PFSK-1 (cell line): Measurements from ENCODE around the gene UBQLN2.

Source experiments
- FOXP2 ChIP-seq: optimal IDR thresholded peaks from 2 replicates; pipeline ENCODE3; 2011; ENCODE audit warnings: borderline replicate concordance, control low read depth, inconsistent platforms; ENCODE audit not compliant: insufficient read depth; ENCODE audit errors: extremely low read length, extremely low read depth
- POLR2AphosphoS5 ChIP-seq: IDR thresholded peaks from 2 replicates; pipeline ENCODE4 v1.6.1; 2012; ENCODE audit warnings: low read depth, mild to moderate bottlenecking, control low read depth, low read length, moderate library complexity
- REST ChIP-seq, 2 experiments: IDR thresholded peaks; 2 replicates each; pipeline versions ENCODE4 v1.6.1 to v1.8.0; 2011 to 2012; ENCODE audit warnings: low read depth in 2 of 2, low read length in 2 of 2, control low read depth in 1 of 2, inconsistent platforms in 1 of 2, mild to moderate bottlenecking in 1 of 2, moderate library complexity in 1 of 2; ENCODE audit not compliant: insufficient read depth in 1 of 2
- SIN3A ChIP-seq: IDR thresholded peaks from 2 replicates; pipeline ENCODE4 v1.6.1; 2012; ENCODE audit warnings: mild to moderate bottlenecking, low read length, moderate library complexity, borderline replicate concordance; ENCODE audit not compliant: insufficient read depth
- TAF1 ChIP-seq: IDR thresholded peaks from 2 replicates; pipeline ENCODE4 v1.6.1; 2012; ENCODE audit warnings: low read length, control low read depth, borderline replicate concordance; ENCODE audit not compliant: insufficient read depth

DNA sequence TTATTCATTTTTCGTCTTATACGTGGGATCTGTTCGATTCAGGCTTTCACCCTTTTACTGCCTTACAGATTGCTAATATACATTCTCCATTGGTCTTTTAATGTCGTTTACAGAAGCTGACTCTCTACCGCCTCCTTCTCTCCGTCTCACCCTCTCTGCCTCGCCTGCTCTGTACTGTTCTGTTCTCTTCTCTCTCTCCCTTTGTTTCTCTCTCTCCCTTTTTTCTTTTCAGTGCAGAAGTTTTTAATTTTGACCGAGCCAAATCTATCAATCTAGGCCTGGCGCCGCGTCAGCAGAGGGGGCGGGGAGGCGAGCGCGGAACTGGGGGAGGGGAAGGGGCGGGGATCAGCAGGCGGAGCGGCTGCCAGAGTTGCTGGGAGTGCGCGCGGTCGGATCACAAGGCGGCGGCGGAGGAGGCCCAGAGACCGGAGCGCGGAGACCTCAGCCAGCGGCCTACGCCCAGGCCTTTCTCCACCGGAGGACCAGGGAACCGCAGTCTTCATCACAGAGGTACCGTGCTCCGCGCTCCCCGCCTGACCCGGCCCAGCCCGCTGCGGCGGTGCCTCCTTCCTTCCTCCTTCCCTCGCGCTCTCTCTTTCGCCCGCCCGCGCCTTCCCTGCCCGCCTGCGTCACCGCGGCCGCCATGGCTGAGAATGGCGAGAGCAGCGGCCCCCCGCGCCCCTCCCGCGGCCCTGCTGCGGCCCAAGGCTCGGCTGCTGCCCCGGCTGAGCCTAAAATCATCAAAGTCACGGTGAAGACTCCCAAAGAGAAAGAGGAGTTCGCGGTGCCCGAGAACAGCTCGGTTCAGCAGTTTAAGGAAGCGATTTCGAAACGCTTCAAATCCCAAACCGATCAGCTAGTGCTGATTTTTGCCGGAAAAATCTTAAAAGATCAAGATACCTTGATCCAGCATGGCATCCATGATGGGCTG is at the start of gene UBQLN2:
- TF ChIP-seq FOXP2 (peak; percentile 37), SIN3A (0 out of 2 replicates have a peak, but pooled peaks have one; percentile 25), REST (IDR thresholded peaks at IDR 0.05; ENCODE audit: insufficient read depth in 1 of 2, low read depth in 2 of 2, low read length in 2 of 2) (no peak), POLR2AphosphoS5 (peak; percentile 81), TAF1 (peak; percentile 56; the same call in 1 of the 2 replicates)
